GM21619 (cell line): ENCODE data around the gene VAMP8.
"Not testable (repeated sequence)": the region's sequence is repeated elsewhere in the genome, so short reads cannot be mapped to it uniquely, and the experiment has no call there.

ENCODE experiments used
- ATAC-seq: cut with Tn5 transposase; IDR thresholded peaks from one replicate; pipeline ENCODE4 v1.9.1; 2021; ENCODE audit not compliant: unreplicated experiment

Gene VAMP8

GRCh38 chr2:85597241-85597640 is 19.9 kb downstream of the VAMP8 start:
- ATAC-seq = no peak

- ATAC-seq = no peak
Measured at GRCh38 chr2:85598594-85599340, 21.4 kb downstream of the VAMP8 start.

- no peak for ATAC-seq
Measured at GRCh38 chr2:85599468-85600234, 22.3 kb downstream of the VAMP8 start.

GRCh38 chr2:85600235-85600575 is 22.8 kb downstream of the VAMP8 start:
- no peak for ATAC-seq

- ATAC-seq = no peak
Measured at GRCh38 chr2:85600951-85601770, 23.8 kb downstream of the VAMP8 start.

GRCh38 chr2:85601771-85602475 is 24.5 kb downstream of the VAMP8 start:
- ATAC-seq = peak; percentile 33

GRCh38 chr2:85602476-85603234 is 25.3 kb downstream of the VAMP8 start, which contains the start of gene TMEM150A:
TMEM150A (minus strand) TSS chr2:85602698; CDS start chr2:85601948, 750 bp downstream.
- ATAC-seq = peak; percentile 93

GRCh38 chr2:85604133-85604444 is 26.7 kb downstream of the VAMP8 start:
- not testable (repeated sequence) for ATAC-seq

- no peak for ATAC-seq
Measured at GRCh38 chr2:85604568-85605339, 27.4 kb downstream of the VAMP8 start.

- ATAC-seq = no peak
Measured at GRCh38 chr2:85605406-85606115, 28.2 kb downstream of the VAMP8 start.

GRCh38 chr2:85606116-85606455 is 28.7 kb downstream of the VAMP8 start:
- ATAC-seq = no peak

- no peak for ATAC-seq
Measured at GRCh38 chr2:85607268-85608215, 30.2 kb downstream of the VAMP8 start.

- ATAC-seq = peak; percentile 12
Measured at GRCh38 chr2:85611217-85611704, 33.9 kb downstream of the VAMP8 start.

- ATAC-seq = peak; percentile 69
Measured at GRCh38 chr2:85611705-85612587, 34.6 kb downstream of the VAMP8 start, which contains the start of gene C2orf68. C2orf68 (minus strand) TSS chr2:85612066; CDS start chr2:85611984, 82 bp downstream.

GRCh38 chr2:85613717-85614515 is 36.5 kb downstream of the VAMP8 start:
- ATAC-seq = no peak

GRCh38 chr2:85614757-85615156 is 37.4 kb downstream of the VAMP8 start:
- not testable (repeated sequence) for ATAC-seq
